ENCODE data around the gene MYH10.

Gene MYH10

GRCh38 chr17:8479431-8479947, 151.0 kb downstream of the MYH10 start:
- H2AK5ac ChIP-seq (ENCODE audit: low read depth, low read length): no peak overlapping the region
- no peak overlapping the region for H2BK12ac ChIP-seq (ENCODE audit: low read length)
- no peak overlapping the region for H2BK15ac ChIP-seq (ENCODE audit: low read length)
- no peak overlapping the region for H3K27ac ChIP-seq (replicated peaks; ENCODE audit: low read length)
- no peak overlapping the region for H4K8ac ChIP-seq (ENCODE audit: low read depth, low read length)
- H3K27me3 ChIP-seq (ENCODE audit: control insufficient read depth in 3 of 3, insufficient read depth in 3 of 3, low read depth in 1 of 3, low read length in 3 of 3): no peaks in the 10 kb centered on the region
- no peak overlapping the region for H3K4ac ChIP-seq (ENCODE audit: low read length)
- no peak overlapping the region for H2AFZ ChIP-seq (ENCODE audit: low read length)
- no CpG with 5 or more reads among the region's 11 CpGs for WGBS, 2 donors (ENCODE audit: extremely low coverage in 2 of 2, insufficient read length in 2 of 2, insufficient replicate concordance in 1 of 2)
- no peaks in the 10 kb centered on the region for H3K79me1 ChIP-seq (ENCODE audit: low read depth, low read length)
- H2BK5ac ChIP-seq (ENCODE audit: low read length): no peak overlapping the region
- no peak overlapping the region for H4K91ac ChIP-seq (ENCODE audit: low read depth, low read length, poor library complexity)
- H3K4me3 ChIP-seq (ENCODE audit: low read length in 2 of 2): no peak overlapping the region
- DNase-seq (ENCODE audit: low spot score): no peak
- no peak overlapping the region for H3K18ac ChIP-seq (ENCODE audit: low read length)
- H3K4me2 ChIP-seq (ENCODE audit: insufficient read depth, low read length, poor library complexity, severe bottlenecking): no peak overlapping the region
- no peak overlapping the region for H3K9ac ChIP-seq (ENCODE audit: low read depth, low read length, poor library complexity)
- H3K36me3 ChIP-seq (replicated peaks in 1 of 2; ENCODE audit: control insufficient read depth in 2 of 2, insufficient read depth in 2 of 2, low read length in 2 of 2): peaks cover 76 to 100% of the 10 kb centered on the region in 2 donors
- no peak overlapping the region for H3K23ac ChIP-seq (ENCODE audit: low read depth, low read length, poor library complexity)
- H3K9me3 ChIP-seq (replicated peaks in 1 of 2; ENCODE audit: control insufficient read depth in 2 of 2, insufficient read depth in 1 of 2, low read depth in 1 of 2, low read length in 2 of 2): peaks cover 0 to 3% of the 10 kb centered on the region in 2 donors
- no peaks in the 10 kb centered on the region for H3K4me1 ChIP-seq (ENCODE audit: control insufficient read depth in 2 of 2, insufficient read depth in 1 of 2, low read depth in 1 of 2, low read length in 2 of 2)
- H2BK120ac ChIP-seq (ENCODE audit: low read depth, low read length): no peak overlapping the region
- H3K14ac ChIP-seq (ENCODE audit: low read length): no peak overlapping the region

- no peak overlapping the region for H3K27ac ChIP-seq (replicated peaks; ENCODE audit: low read length)
Measured at GRCh38 chr17:8477715-8478441, 152.6 kb downstream of the MYH10 start.

GRCh38 chr17:8477171-8477570, 153.4 kb downstream of the MYH10 start:
- Histone ChIP-seq H2AK5ac (ENCODE audit: low read depth, low read length) (no peak overlapping the region), H4K91ac (ENCODE audit: low read depth, low read length, poor library complexity) (no peak overlapping the region), H3K4me1 (ENCODE audit: control insufficient read depth in 2 of 2, insufficient read depth in 1 of 2, low read depth in 1 of 2, low read length in 2 of 2) (no peaks in the 10 kb centered on the region), H3K18ac (ENCODE audit: low read length) (no peak overlapping the region), H2BK12ac (ENCODE audit: low read length) (no peak overlapping the region), H3K36me3 (replicated peaks in 1 of 2; ENCODE audit: control insufficient read depth in 2 of 2, insufficient read depth in 2 of 2, low read length in 2 of 2) (peaks cover 70 to 100% of the 10 kb centered on the region in 2 donors), H2BK120ac (ENCODE audit: low read depth, low read length) (no peak overlapping the region), H3K4ac (ENCODE audit: low read length) (no peak overlapping the region), H2AFZ (ENCODE audit: low read length) (no peak overlapping the region), H3K79me1 (ENCODE audit: low read depth, low read length) (no peaks in the 10 kb centered on the region), H3K4me3 (ENCODE audit: low read length in 2 of 2) (no peak overlapping the region), H3K4me2 (ENCODE audit: insufficient read depth, low read length, poor library complexity, severe bottlenecking) (no peak overlapping the region), H3K27me3 (ENCODE audit: control insufficient read depth in 3 of 3, insufficient read depth in 3 of 3, low read depth in 1 of 3, low read length in 3 of 3) (no peaks in the 10 kb centered on the region), H2BK15ac (ENCODE audit: low read length) (no peak overlapping the region), H3K9ac (ENCODE audit: low read depth, low read length, poor library complexity) (no peak overlapping the region), H2BK5ac (ENCODE audit: low read length) (no peak overlapping the region), H3K9me3 (replicated peaks in 1 of 2; ENCODE audit: control insufficient read depth in 2 of 2, insufficient read depth in 1 of 2, low read depth in 1 of 2, low read length in 2 of 2) (no peaks in the 10 kb centered on the region), H3K27ac (replicated peaks; ENCODE audit: low read length) (no peak overlapping the region), H4K8ac (ENCODE audit: low read depth, low read length) (no peak overlapping the region), H3K14ac (ENCODE audit: low read length) (no peak overlapping the region), H3K23ac (ENCODE audit: low read depth, low read length, poor library complexity) (no peak overlapping the region)
- no CpG with 5 or more reads among the region's 8 CpGs for WGBS, 2 donors (ENCODE audit: extremely low coverage in 2 of 2, insufficient read length in 2 of 2, insufficient replicate concordance in 1 of 2)
- no peak for DNase-seq (ENCODE audit: low spot score)

More at GRCh38 chr17:8477715-8478441, 152.6 kb downstream of the MYH10 start:
- no peak overlapping the region for H3K23ac ChIP-seq (ENCODE audit: low read depth, low read length, poor library complexity)
- H3K4me2 ChIP-seq (ENCODE audit: insufficient read depth, low read length, poor library complexity, severe bottlenecking): no peak overlapping the region
- H3K14ac ChIP-seq (ENCODE audit: low read length): no peak overlapping the region
- H2BK15ac ChIP-seq (ENCODE audit: low read length): no peak overlapping the region
- H2BK5ac ChIP-seq (ENCODE audit: low read length): no peak overlapping the region
- no peak for DNase-seq (ENCODE audit: low spot score)
- H3K36me3 ChIP-seq (replicated peaks in 1 of 2; ENCODE audit: control insufficient read depth in 2 of 2, insufficient read depth in 2 of 2, low read length in 2 of 2): peaks cover 76 to 100% of the 10 kb centered on the region in 2 donors
- H3K4ac ChIP-seq (ENCODE audit: low read length): no peak overlapping the region
- H3K79me1 ChIP-seq (ENCODE audit: low read depth, low read length): no peaks in the 10 kb centered on the region
- H3K4me3 ChIP-seq (ENCODE audit: low read length in 2 of 2): no peak overlapping the region
- H3K9me3 ChIP-seq (replicated peaks in 1 of 2; ENCODE audit: control insufficient read depth in 2 of 2, insufficient read depth in 1 of 2, low read depth in 1 of 2, low read length in 2 of 2): no peaks in the 10 kb centered on the region
- H2AK5ac ChIP-seq (ENCODE audit: low read depth, low read length): no peak overlapping the region
- WGBS, 2 donors (ENCODE audit: extremely low coverage in 2 of 2, insufficient read length in 2 of 2, insufficient replicate concordance in 1 of 2): no CpG with 5 or more reads among the region's 22 CpGs
- no peaks in the 10 kb centered on the region for H3K4me1 ChIP-seq (ENCODE audit: control insufficient read depth in 2 of 2, insufficient read depth in 1 of 2, low read depth in 1 of 2, low read length in 2 of 2)
- no peak overlapping the region for H3K18ac ChIP-seq (ENCODE audit: low read length)
- H2BK120ac ChIP-seq (ENCODE audit: low read depth, low read length): no peak overlapping the region
- H3K27me3 ChIP-seq (ENCODE audit: control insufficient read depth in 3 of 3, insufficient read depth in 3 of 3, low read depth in 1 of 3, low read length in 3 of 3): no peaks in the 10 kb centered on the region
- H2BK12ac ChIP-seq (ENCODE audit: low read length): no peak overlapping the region
- no peak overlapping the region for H4K91ac ChIP-seq (ENCODE audit: low read depth, low read length, poor library complexity)
- H4K8ac ChIP-seq (ENCODE audit: low read depth, low read length): no peak overlapping the region
- no peak overlapping the region for H2AFZ ChIP-seq (ENCODE audit: low read length)
- H3K9ac ChIP-seq (ENCODE audit: low read depth, low read length, poor library complexity): no peak overlapping the region

GRCh38 chr17:8476741-8477140, 153.8 kb downstream of the MYH10 start:
- H2BK5ac ChIP-seq (ENCODE audit: low read length): no peak overlapping the region
- no peak overlapping the region for H3K23ac ChIP-seq (ENCODE audit: low read depth, low read length, poor library complexity)
- no peak for DNase-seq (ENCODE audit: low spot score)
- no peak overlapping the region for H2AK5ac ChIP-seq (ENCODE audit: low read depth, low read length)
- H3K27me3 ChIP-seq (ENCODE audit: control insufficient read depth in 3 of 3, insufficient read depth in 3 of 3, low read depth in 1 of 3, low read length in 3 of 3): no peaks in the 10 kb centered on the region
- H3K4me3 ChIP-seq (ENCODE audit: low read length in 2 of 2): no peak overlapping the region
- no peak overlapping the region for H3K4ac ChIP-seq (ENCODE audit: low read length)
- no CpG with 5 or more reads among the region's 22 CpGs for WGBS, 2 donors (ENCODE audit: extremely low coverage in 2 of 2, insufficient read length in 2 of 2, insufficient replicate concordance in 1 of 2)
- no peak overlapping the region for H2BK120ac ChIP-seq (ENCODE audit: low read depth, low read length)
- H4K8ac ChIP-seq (ENCODE audit: low read depth, low read length): no peak overlapping the region
- H3K36me3 ChIP-seq (replicated peaks in 1 of 2; ENCODE audit: control insufficient read depth in 2 of 2, insufficient read depth in 2 of 2, low read length in 2 of 2): peaks cover 66 to 100% of the 10 kb centered on the region in 2 donors
- no peak overlapping the region for H3K14ac ChIP-seq (ENCODE audit: low read length)
- no peak overlapping the region for H2BK15ac ChIP-seq (ENCODE audit: low read length)
- no peak overlapping the region for H2BK12ac ChIP-seq (ENCODE audit: low read length)
- H3K4me2 ChIP-seq (ENCODE audit: insufficient read depth, low read length, poor library complexity, severe bottlenecking): no peak overlapping the region
- H2AFZ ChIP-seq (ENCODE audit: low read length): no peak overlapping the region
- H4K91ac ChIP-seq (ENCODE audit: low read depth, low read length, poor library complexity): no peak overlapping the region
- H3K79me1 ChIP-seq (ENCODE audit: low read depth, low read length): no peaks in the 10 kb centered on the region
- no peak overlapping the region for H3K27ac ChIP-seq (replicated peaks; ENCODE audit: low read length)
- H3K9me3 ChIP-seq (replicated peaks in 1 of 2; ENCODE audit: control insufficient read depth in 2 of 2, insufficient read depth in 1 of 2, low read depth in 1 of 2, low read length in 2 of 2): no peaks in the 10 kb centered on the region
- H3K4me1 ChIP-seq (ENCODE audit: control insufficient read depth in 2 of 2, insufficient read depth in 1 of 2, low read depth in 1 of 2, low read length in 2 of 2): no peaks in the 10 kb centered on the region
- no peak overlapping the region for H3K18ac ChIP-seq (ENCODE audit: low read length)
- H3K9ac ChIP-seq (ENCODE audit: low read depth, low read length, poor library complexity): no peak overlapping the region
